ENCODE data around the gene BRSK2.
A peak's percentile ranks its signal among the peaks of the same experiment; 100 is the strongest.

BRSK2 gene

GRCh38 chr11:1438261-1438966 is 48.7 kb downstream of the BRSK2 start:
- DNase-seq: no peak

DNA sequence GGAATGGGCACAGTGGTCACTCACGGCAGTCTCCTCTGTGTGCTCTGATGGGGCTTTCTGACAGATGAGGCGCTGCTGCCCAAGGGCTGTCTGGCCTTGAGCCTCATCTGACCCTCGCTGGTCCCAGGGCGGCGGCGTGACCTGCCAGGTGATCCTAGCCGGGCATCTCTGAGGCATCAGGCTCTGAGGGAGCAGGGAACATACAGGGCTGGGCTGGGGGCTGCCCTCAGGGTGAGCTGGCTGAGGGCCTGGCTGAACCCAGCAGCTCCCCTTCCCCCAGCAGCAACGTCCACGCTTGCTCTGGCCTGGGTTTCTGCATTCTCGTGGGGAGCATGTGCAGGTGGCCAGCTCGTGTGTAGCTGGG is 49.2 kb downstream of the BRSK2 start:
- DNase-seq: no peak

GRCh38 chr11:1439341-1439740 is 49.6 kb downstream of the BRSK2 start:
- no peak for DNase-seq

GRCh38 chr11:1440066-1440465 is 50.3 kb downstream of the BRSK2 start:
- no peak for DNase-seq

DNA sequence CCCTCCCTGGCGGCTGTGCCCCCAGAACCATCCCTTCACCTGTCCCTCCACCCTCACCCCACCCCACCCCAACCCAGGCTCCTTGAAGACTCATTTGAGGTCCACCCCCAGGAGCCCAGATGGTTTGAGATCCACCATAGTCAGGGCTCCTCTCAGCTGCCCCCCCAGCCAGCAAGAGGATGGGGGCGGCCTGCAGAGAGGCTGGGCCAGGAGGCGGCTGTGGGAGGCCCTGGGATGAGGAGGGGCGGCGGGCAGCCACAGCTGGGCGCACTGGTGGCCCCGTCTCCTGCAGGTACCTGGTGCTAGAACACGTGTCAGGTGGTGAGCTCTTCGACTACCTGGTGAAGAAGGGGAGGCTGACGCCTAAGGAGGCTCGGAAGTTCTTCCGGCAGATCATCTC is 50.8 kb downstream of the BRSK2 start:
- no peak for DNase-seq

- DNase-seq: no peak
Measured at GRCh38 chr11:1442163-1442562, 52.4 kb downstream of the BRSK2 start.

DNA sequence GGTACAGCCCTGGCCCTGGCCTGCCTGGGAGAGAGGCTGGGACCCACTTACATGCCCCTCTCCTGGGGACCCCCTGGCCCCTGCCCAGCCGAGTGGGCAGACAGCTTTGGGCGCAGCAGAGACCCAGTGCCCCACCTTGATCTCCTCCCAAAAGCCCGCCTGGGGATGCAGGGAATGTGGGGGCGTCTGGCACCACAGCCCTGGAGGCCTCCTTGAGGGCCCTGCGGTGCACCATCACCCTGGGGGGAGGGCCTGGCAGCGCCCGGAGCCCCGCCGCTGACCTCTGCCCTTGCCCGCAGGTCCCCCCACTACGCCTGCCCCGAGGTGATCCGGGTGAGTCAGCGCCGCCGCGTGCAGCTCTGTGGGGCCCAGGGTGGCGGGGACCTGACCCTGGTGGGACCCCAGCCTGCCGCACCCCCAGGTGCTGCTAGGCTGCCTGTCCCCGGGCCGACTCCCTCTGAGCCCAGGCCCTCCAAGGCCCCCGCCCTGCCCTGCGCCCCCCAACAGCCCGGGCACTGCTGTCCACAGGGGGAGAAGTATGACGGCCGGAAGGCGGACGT is 53.2 kb downstream of the BRSK2 start:
- DNase-seq: no peak

DNA sequence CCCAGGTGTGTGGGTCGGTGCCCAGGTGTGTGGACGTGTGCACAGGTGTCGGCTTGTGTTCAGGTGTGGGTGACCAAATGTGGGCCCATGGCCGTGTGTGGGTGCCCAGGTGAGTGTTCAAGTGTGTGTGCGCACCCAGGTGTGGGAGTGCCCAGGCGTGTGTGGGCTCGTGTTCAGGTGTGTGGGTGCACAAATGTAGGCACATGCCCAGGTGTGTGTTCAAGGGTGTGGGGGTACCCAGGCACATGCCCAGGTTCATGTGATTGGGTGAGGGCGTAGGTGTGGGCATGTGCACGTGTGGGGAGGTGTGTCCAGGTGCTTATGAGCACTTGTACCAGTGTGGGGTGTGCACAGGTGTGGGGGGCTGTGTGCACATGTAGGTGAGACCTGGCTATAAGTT is 54.0 kb downstream of the BRSK2 start:
- no peak for DNase-seq

DNA sequence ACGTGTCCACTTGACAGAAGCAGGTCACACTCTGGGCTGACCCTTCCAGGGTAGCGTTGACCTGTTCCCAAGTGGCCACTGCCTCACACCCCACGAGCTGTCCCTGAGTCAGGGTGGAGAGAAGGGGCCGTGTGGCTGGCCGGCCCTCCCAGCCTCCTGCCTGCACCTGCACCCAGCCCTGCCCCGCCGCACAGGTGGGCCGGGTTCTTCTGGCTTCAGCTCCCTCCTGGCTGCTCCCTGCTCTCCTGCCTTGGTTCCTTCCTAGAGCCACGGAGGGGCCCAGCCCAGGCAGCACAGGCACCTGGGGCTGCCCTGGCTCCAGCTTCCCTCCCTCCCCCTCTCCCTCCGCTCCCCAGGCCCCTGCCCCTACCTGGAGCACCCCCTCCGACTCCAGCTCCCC is 54.6 kb downstream of the BRSK2 start:
- no peak for DNase-seq

- DNase-seq: no peak
Measured at GRCh38 chr11:1444823-1445422, 55.2 kb downstream of the BRSK2 start.

DNA sequence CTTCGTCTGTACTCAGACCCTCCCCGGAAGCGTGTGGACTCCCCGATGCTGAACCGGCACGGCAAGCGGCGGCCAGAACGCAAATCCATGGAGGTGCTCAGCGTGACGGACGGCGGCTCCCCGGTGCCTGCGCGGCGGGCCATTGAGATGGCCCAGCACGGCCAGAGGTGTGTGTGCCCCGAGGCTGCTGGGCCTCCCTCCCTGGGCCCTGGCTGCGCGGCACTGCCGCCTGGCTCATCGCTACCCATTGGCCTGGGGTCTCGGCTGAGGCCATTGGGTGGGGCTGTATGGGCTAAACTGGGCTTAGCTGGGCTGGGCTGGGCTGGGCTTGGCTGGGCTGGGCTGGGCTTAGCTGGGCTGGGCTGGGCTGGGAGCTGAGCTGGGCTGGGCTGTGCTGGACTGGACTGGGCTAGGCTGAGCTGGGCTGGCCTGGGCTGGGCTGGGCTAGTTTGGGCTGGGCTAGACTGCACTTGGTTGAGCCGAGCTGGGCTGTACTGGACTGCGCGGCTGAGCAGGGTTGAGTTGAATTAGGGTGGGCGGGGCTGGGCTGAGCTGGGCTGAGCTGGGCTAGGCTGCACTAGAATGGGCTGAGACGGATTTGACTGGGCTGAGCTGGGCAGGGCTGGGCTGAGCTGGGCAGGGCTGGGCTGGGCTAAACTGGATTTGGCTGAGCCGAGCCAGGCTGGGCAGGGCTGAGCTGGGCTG is 56.2 kb downstream of the BRSK2 start:
- no peak for DNase-seq

GRCh38 chr11:1446623-1447022 is 56.9 kb downstream of the BRSK2 start:
- no peak for DNase-seq

- no peak for DNase-seq
Measured at GRCh38 chr11:1447845-1448825, 58.4 kb downstream of the BRSK2 start.

DNA sequence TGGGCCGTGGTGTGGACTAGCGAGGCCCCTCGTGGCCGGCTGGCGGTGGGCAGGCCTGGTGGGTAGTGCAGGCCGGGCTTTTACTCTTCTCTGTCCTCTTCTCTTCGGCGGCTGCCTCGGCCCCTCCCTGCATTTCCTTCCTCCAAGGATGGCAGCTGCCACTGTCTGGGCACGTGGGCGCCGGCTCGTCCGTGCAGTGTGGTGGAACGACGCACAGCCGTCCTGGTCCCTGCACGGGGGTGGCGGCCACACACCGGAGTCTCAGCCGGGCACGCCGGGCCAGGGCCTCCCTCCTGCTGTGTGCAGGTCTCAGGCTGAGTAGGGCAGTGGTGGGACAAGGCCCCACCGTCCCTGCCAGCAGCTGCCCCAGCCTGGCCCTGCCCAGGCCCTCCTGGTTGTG is 59.1 kb downstream of the BRSK2 start:
- DNase-seq: no peak

GRCh38 chr11:1449490-1450243 is 59.9 kb downstream of the BRSK2 start:
- no peak for DNase-seq

DNA sequence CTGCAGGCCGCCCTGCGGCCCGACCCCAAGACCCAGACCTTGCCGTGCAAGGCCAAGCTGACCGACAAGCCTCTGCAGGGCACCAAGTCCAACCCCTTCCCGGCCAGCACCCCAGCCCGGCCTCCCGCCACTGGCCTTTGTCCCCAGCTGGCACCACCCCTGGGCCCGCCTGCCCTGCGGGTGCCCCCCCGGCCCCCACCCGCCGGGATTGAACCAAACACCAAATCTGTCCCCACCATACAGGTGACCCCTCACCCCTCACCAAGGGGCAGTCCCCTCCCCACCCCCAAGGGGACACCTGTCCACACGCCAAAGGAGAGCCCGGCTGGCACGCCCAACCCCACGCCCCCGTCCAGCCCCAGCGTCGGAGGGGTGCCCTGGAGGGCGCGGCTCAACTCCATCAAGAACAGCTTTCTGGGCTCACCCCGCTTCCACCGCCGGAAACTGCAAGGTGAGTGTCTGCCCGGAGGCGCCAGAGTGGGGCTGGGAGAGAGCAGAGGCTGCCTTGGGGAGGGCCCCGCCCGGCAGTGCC is 60.7 kb downstream of the BRSK2 start:
- DNase-seq: no peak

GRCh38 chr11:1450949-1451710 is 61.4 kb downstream of the BRSK2 start:
- no peak for DNase-seq

DNA sequence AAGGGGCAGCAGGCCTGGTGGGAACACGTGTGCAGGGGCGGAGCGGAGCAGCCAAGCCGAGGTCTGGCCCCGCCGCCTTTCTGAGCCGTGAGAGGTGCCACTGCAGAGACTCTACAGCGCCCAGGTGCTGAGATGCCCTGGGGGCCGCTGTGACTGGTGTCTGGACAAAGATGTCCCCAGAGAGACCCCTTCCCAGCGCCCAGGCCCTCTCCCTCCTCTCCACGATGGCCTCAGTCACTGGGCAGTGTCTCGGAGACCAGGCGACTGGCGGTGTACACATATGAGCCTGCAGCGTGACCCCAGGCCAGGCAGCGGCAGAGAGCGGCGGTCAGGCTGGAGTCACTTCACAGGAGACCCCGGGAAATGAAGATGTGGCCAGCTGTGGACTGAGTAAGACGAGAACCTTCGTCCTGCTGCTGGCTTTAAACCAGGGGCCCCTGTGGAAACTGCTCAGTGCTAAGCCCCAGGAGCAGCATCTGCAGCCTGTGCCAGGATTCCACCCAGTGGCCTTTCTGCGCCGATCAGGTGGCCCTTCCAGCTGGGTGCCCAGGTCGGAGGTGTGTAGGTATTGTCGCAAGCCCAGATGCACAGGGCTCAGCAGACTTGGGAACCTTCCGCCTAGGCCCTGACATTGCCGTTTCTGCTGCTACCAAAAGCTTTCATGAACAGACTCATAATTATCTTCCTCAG is 62.2 kb downstream of the BRSK2 start:
- DNase-seq: no peak

DNA sequence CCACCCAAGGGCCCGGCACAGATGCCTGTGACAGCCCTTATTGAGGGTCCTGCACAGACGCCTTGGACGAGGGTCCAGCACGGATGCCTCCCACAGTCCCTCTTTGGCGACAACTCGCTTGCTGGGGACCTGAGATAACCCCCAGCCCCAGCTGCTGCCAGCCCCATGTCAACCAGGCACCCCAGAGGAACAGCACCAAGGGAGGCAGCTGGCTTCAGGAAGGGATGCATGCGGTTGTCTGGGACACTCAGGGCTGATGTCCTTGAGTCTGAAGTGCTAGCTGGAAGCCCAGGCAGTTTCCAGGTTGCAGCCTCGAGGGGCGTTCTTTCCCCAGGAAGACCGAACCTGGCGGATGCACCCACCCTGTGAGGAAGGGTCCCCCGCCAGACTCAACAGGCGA is 63.0 kb downstream of the BRSK2 start:
- no peak for DNase-seq

DNA sequence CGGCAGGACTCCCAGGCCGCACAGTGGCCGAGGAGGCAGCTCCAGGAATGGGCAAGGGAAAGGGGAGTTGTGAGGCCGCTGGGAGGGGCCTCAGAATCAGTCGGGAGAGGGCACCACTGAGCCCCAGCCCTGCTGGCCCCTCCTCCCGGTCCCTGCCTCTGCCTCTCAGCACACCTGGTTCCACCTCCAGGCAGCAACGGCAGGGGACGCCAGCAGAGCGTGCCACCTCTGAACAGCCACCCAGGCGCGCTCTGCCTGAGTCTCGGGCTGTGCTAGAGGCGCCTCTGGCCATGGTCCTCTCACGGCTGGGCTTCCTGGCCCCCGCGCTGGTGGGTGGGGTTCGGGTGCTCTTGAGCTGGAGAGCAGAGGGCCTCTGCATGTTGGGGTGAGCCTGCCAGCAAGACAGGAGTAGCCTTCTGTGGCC is 63.9 kb downstream of the BRSK2 start:
- peak; percentile 5 to 60 for DNase-seq

All from CD4-positive, alpha-beta T cell treated with Interferon alpha-2 for 1 hour (primary cell).